DND-41 (cell line): ENCODE results near the gene PPARA.

Experiments used
- EZH2 ChIP-seq: IDR thresholded peaks from 3 replicates; pipeline ENCODE4 v1.6.1; 2012; ENCODE audit warnings: borderline replicate concordance, low read depth, mild to moderate bottlenecking, moderate library complexity, low read length, inconsistent platforms; ENCODE audit not compliant: severe bottlenecking
- TF ChIP-seq, protein P1 (sequence below): IDR thresholded peaks from 2 replicates; pipeline ENCODE4 v1.5.1; 2012; ENCODE audit warnings: borderline replicate concordance, low read length, moderate library complexity, mild to moderate bottlenecking; ENCODE audit not compliant: poor library complexity, severe bottlenecking; ENCODE audit errors: extremely low read depth

DNA sequence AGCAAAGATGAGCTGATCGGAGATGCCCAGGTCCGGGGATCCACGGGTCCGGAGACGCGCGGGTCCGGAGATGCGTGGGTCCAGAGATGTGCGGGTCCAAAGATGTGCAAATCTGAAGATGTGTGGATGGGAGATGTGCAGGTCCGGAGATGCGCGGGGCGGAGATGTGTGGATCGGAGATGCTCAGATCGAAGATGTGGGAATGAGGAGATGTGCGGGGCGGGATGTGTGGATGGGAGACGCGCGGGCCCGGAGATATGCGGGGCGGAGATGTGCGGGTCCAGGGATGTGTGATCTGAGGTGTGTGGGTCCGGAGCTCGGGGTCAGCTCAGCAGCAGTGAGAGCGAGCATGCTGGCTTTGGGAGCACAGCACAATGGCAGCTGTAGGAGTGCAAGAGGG is 64.3 kb downstream of the PPARA start:
- TF ChIP-seq EZH2: no peak
- TF ChIP-seq, protein P1, sequence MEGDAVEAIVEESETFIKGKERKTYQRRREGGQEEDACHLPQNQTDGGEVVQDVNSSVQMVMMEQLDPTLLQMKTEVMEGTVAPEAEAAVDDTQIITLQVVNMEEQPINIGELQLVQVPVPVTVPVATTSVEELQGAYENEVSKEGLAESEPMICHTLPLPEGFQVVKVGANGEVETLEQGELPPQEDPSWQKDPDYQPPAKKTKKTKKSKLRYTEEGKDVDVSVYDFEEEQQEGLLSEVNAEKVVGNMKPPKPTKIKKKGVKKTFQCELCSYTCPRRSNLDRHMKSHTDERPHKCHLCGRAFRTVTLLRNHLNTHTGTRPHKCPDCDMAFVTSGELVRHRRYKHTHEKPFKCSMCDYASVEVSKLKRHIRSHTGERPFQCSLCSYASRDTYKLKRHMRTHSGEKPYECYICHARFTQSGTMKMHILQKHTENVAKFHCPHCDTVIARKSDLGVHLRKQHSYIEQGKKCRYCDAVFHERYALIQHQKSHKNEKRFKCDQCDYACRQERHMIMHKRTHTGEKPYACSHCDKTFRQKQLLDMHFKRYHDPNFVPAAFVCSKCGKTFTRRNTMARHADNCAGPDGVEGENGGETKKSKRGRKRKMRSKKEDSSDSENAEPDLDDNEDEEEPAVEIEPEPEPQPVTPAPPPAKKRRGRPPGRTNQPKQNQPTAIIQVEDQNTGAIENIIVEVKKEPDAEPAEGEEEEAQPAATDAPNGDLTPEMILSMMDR: no peak
